DND-41 (cell line): ENCODE data around the gene PLPPR1.

Source experiments
- CTCF ChIP-seq: IDR thresholded peaks from 2 replicates; pipeline ENCODE4 v1.5.1; 2012; ENCODE audit warnings: borderline replicate concordance, low read length, moderate library complexity, mild to moderate bottlenecking; ENCODE audit not compliant: poor library complexity, severe bottlenecking; ENCODE audit errors: extremely low read depth
- EZH2 ChIP-seq: IDR thresholded peaks from 3 replicates; pipeline ENCODE4 v1.6.1; 2012; ENCODE audit warnings: borderline replicate concordance, low read depth, mild to moderate bottlenecking, moderate library complexity, low read length, inconsistent platforms; ENCODE audit not compliant: severe bottlenecking

- no peak for TF ChIP-seq CTCF
- TF ChIP-seq EZH2, result no peak
Observed at GRCh38 chr9:101162231-101162630, 133.7 kb downstream of the PLPPR1 start.
